Neural cell (in vitro differentiated cells): ENCODE data around the gene RAB22A.

Source experiments
- CTCF ChIP-seq: fragments of 450-650 bp; IDR thresholded peaks from 2 replicates; pipeline ENCODE4 v1.5.1; 2014; ENCODE audit warnings: antibody characterized with exemption, mild to moderate bottlenecking, moderate library complexity; ENCODE audit not compliant: poor library complexity, severe bottlenecking
- EP300 ChIP-seq: fragments of 450-650 bp; conservative IDR thresholded peaks from 2 replicates; pipeline ENCODE4 v1.6.1; 2014; ENCODE audit warnings: antibody characterized with exemption, mild to moderate bottlenecking, moderate library complexity; ENCODE audit not compliant: poor library complexity, severe bottlenecking
- EZH2 ChIP-seq: fragments of 200-600, 300-800 bp; shearing (Covaris generic), sonication (generic); IDR thresholded peaks from 2 replicates; pipeline ENCODE4 v1.6.1; 2014; ENCODE audit warnings: antibody characterized with exemption, low read length, borderline replicate concordance, mild to moderate bottlenecking; ENCODE audit not compliant: insufficient read depth, poor library complexity, severe bottlenecking
- POLR2AphosphoS5 ChIP-seq: IDR thresholded peaks from 2 replicates; pipeline ENCODE4 v1.6.1; 2012
- RAD21 ChIP-seq: fragments of 450-650 bp; conservative IDR thresholded peaks from 2 replicates; pipeline ENCODE4 v1.6.1; 2014; ENCODE audit warnings: antibody characterized with exemption, mild to moderate bottlenecking, moderate library complexity

GRCh38 chr20:58339741-58340140, 30.2 kb downstream of the RAB22A start:
- TF ChIP-seq CTCF, result no peak
- TF ChIP-seq EZH2, result no peak
- no peak for TF ChIP-seq EP300
- TF ChIP-seq POLR2AphosphoS5, result no peak
- no peak for TF ChIP-seq RAD21
